Endodermal cell (in vitro differentiated cells): ENCODE measurements around the gene RAP2A. TPM values are rescaled to one million over a fixed set of nuclear protein-coding genes. Genes with fewer than 3 reads are reported as not detected.

Source experiments
- DNase-seq: peaks from one replicate; pipeline ENCODE4 v3.0.0-alpha.2; 2017
- H3K27ac ChIP-seq: 2 replicates; pipeline ENCODE4 v1.5.1; 2013; ENCODE audit warnings: mild to moderate bottlenecking, low read depth, low read length, moderate library complexity
- H3K27me3 ChIP-seq: 2 replicates; pipeline ENCODE4 v1.6.1; 2013; ENCODE audit warnings: mild to moderate bottlenecking, low read length, moderate library complexity; ENCODE audit not compliant: insufficient read depth, control insufficient read depth, poor library complexity, severe bottlenecking
- H3K36me3 ChIP-seq: 2 replicates; pipeline ENCODE4 v1.7.0; 2013; ENCODE audit warnings: mild to moderate bottlenecking, low read length, moderate library complexity; ENCODE audit not compliant: control insufficient read depth, insufficient read depth
- H3K4me1 ChIP-seq: one replicate; pipeline ENCODE4 v1.7.0; 2013; ENCODE audit warnings: low read length; ENCODE audit not compliant: control insufficient read depth, insufficient read depth
- H3K4me3 ChIP-seq: 2 replicates; pipeline ENCODE4 v1.5.1; 2013; ENCODE audit warnings: mild to moderate bottlenecking, low read length, moderate library complexity
- H3K9ac ChIP-seq: 2 replicates; pipeline ENCODE4 v1.6.1; 2013; ENCODE audit warnings: mild to moderate bottlenecking, low read length, moderate library complexity; ENCODE audit not compliant: poor library complexity, severe bottlenecking; ENCODE audit errors: extremely low read depth
- H3K9me3 ChIP-seq: 2 replicates; pipeline ENCODE4 v1.6.1; 2013; ENCODE audit warnings: mild to moderate bottlenecking, low read length, moderate library complexity; ENCODE audit not compliant: control insufficient read depth
- H3K27ac Mint-ChIP-seq: 2 replicates; pipeline ENCODE4 v1.8.0; 2020; ENCODE audit warnings: mixed read lengths
- H3K27me3 Mint-ChIP-seq: 2 replicates; pipeline ENCODE4 v1.8.0; 2021; ENCODE audit warnings: mild to moderate bottlenecking, mixed read lengths; ENCODE audit not compliant: insufficient read depth
- H3K36me3 Mint-ChIP-seq: 2 replicates; pipeline ENCODE4 v1.8.0; 2020; ENCODE audit warnings: low read depth, mixed read lengths
- H3K4me1 Mint-ChIP-seq: 2 replicates; pipeline ENCODE4 v1.8.0; 2020; ENCODE audit warnings: mixed read lengths
- H3K4me3 Mint-ChIP-seq: 2 replicates; pipeline ENCODE4 v1.8.0; 2020; ENCODE audit warnings: mild to moderate bottlenecking, moderate library complexity, mixed read lengths
- H3K9me3 Mint-ChIP-seq: 2 replicates; pipeline ENCODE4 v1.8.0; 2020; ENCODE audit warnings: mild to moderate bottlenecking, mixed read lengths
- CTCF ChIP-seq: fragments of 200-600 bp; sonication (generic); conservative IDR thresholded peaks from 2 replicates; pipeline ENCODE4 v1.5.0; 2021; ENCODE audit warnings: antibody characterized with exemption, mild to moderate bottlenecking
- WGBS, 2 experiments: methylation state at CpG; one replicate each; pipeline versions ENCODE4 v1.1.5 to v1.1.7; 2013; ENCODE audit warnings: missing lambda C conversion rate in 2 of 2, mixed read lengths in 1 of 2; ENCODE audit not compliant: insufficient coverage in 1 of 2, insufficient read length in 1 of 2; 5-methylcytosine and 5-hydroxymethylcytosine counted together
- total RNA-seq, 2 donors: library from RNA; stranded (reverse); fragmentation: NEBNext Ultra II Directional in 1 of 2; extraction: Animal tissue kit (Norgen Biotek cat#: 25700) in 1 of 2; gene quantifications; 2 replicates in 1 of 2; 3 replicates in 1 of 2; pipeline ENCODE4 v1.2.1, GENCODE V29; 2021

The RAP2A gene
- total RNA-seq, 2 donors from 2014 or later, result 76.7 to 83.9 TPM

GRCh38 chr13:97387485-97387839 is 46.5 kb upstream of the RAP2A start:
- Histone ChIP-seq H3K4me1 (no peaks in the 10 kb centered on the region), H3K9ac (no peak overlapping the region), H3K4me3 (no peak overlapping the region), H3K27me3 (no peaks in the 10 kb centered on the region), H3K36me3 (no peaks in the 10 kb centered on the region), H3K27ac (no peak overlapping the region), H3K9me3 (no peaks in the 10 kb centered on the region)
- Mint-ChIP-seq H3K4me1 (no peaks in the 10 kb centered on the region), H3K36me3 (no peaks in the 10 kb centered on the region), H3K9me3 (no peaks in the 10 kb centered on the region), H3K27ac (no peak overlapping the region), H3K4me3 (no peak overlapping the region), H3K27me3 (no peaks in the 10 kb centered on the region)
- DNase-seq, result no peak
- WGBS, 2 experiments, result 92 to 96% methylated on average over 4 to 5 of the region's 5 CpGs
- no peak for TF ChIP-seq CTCF

- H3K27ac Mint-ChIP-seq, result no peak overlapping the region
- H3K9me3 Mint-ChIP-seq, result no peaks in the 10 kb centered on the region
- Histone ChIP-seq H3K9me3 (no peaks in the 10 kb centered on the region), H3K27ac (no peak overlapping the region), H3K36me3 (no peaks in the 10 kb centered on the region), H3K9ac (no peak overlapping the region), H3K4me1 (no peaks in the 10 kb centered on the region), H3K27me3 (no peaks in the 10 kb centered on the region), H3K4me3 (no peak overlapping the region)
- DNase-seq, result no peak
- no peak for TF ChIP-seq CTCF
- no peak overlapping the region for H3K4me3 Mint-ChIP-seq
- no peaks in the 10 kb centered on the region for H3K36me3 Mint-ChIP-seq
- 89% methylated on average over 1 of the region's 1 CpG for WGBS, 2 experiments
- H3K4me1 Mint-ChIP-seq, result no peaks in the 10 kb centered on the region
- no peaks in the 10 kb centered on the region for H3K27me3 Mint-ChIP-seq
Measured at GRCh38 chr13:97387890-97388289, 46.1 kb upstream of the RAP2A start.

- Histone ChIP-seq H3K27me3 (no peaks in the 10 kb centered on the region), H3K36me3 (no peaks in the 10 kb centered on the region), H3K9me3 (no peaks in the 10 kb centered on the region), H3K27ac (no peak overlapping the region), H3K4me1 (no peaks in the 10 kb centered on the region), H3K4me3 (no peak overlapping the region), H3K9ac (no peak overlapping the region)
- Mint-ChIP-seq H3K36me3 (no peaks in the 10 kb centered on the region), H3K9me3 (no peaks in the 10 kb centered on the region), H3K27ac (no peak overlapping the region), H3K4me3 (no peak overlapping the region), H3K4me1 (no peaks in the 10 kb centered on the region), H3K27me3 (no peaks in the 10 kb centered on the region)
- no peak for TF ChIP-seq CTCF
- 91 to 100% methylated on average over 1 to 3 of the region's 3 CpGs for WGBS, 2 experiments
- DNase-seq, result no peak
Measured at GRCh38 chr13:97388373-97388772, 45.6 kb upstream of the RAP2A start.
